ENCODE results near the gene CDH4.

CDH4 gene

GRCh38 chr20:61655591-61655990 lies 403.5 kb downstream of the CDH4 start:
- no peak for DNase-seq (ENCODE audit: low read depth)

GRCh38 chr20:61656198-61656597 lies 404.1 kb downstream of the CDH4 start:
- DNase-seq (ENCODE audit: low read depth): no peak

- no peak for DNase-seq (ENCODE audit: low read depth)
Observed at GRCh38 chr20:61657721-61658377, 405.8 kb downstream of the CDH4 start.

- DNase-seq (ENCODE audit: low read depth): no peak
Observed at GRCh38 chr20:61658563-61658962, 406.5 kb downstream of the CDH4 start.

- DNase-seq (ENCODE audit: low read depth): no peak
Observed at GRCh38 chr20:61659246-61659993, 407.4 kb downstream of the CDH4 start.

- no peak for DNase-seq (ENCODE audit: low read depth)
Observed at GRCh38 chr20:61659994-61660346, 407.9 kb downstream of the CDH4 start.

GRCh38 chr20:61660559-61660958 lies 408.5 kb downstream of the CDH4 start:
- DNase-seq (ENCODE audit: low read depth): no peak

- DNase-seq (ENCODE audit: low read depth): no peak
Observed at GRCh38 chr20:61661025-61661424, 409.0 kb downstream of the CDH4 start.

GRCh38 chr20:61661583-61661982 lies 409.5 kb downstream of the CDH4 start:
- no peak for DNase-seq (ENCODE audit: low read depth)

GRCh38 chr20:61662226-61662967 lies 410.3 kb downstream of the CDH4 start:
- DNase-seq (ENCODE audit: low read depth): no peak

- no peak for DNase-seq (ENCODE audit: low read depth)
Observed at GRCh38 chr20:61662968-61663331, 410.9 kb downstream of the CDH4 start.

- DNase-seq (ENCODE audit: low read depth): no peak
Observed at GRCh38 chr20:61663521-61664425, 411.7 kb downstream of the CDH4 start.

GRCh38 chr20:61664556-61665320 lies 412.7 kb downstream of the CDH4 start:
- DNase-seq (ENCODE audit: low read depth): no peak

- DNase-seq (ENCODE audit: low read depth): no peak
Observed at GRCh38 chr20:61665528-61666470, 413.7 kb downstream of the CDH4 start.

- DNase-seq (ENCODE audit: low read depth): no peak
Observed at GRCh38 chr20:61666471-61666832, 414.4 kb downstream of the CDH4 start.

GRCh38 chr20:61667056-61667792 lies 415.2 kb downstream of the CDH4 start:
- DNase-seq (ENCODE audit: low read depth): no peak

GRCh38 chr20:61668065-61668650 lies 416.1 kb downstream of the CDH4 start:
- no peak for DNase-seq (ENCODE audit: low read depth)

- no peak for DNase-seq (ENCODE audit: low read depth)
Observed at GRCh38 chr20:61668771-61669503, 416.9 kb downstream of the CDH4 start.

All from EH (cell line).